ENCODE data around the gene SKP2. TPM values are rescaled to one million over a fixed set of nuclear protein-coding genes. Genes with fewer than 3 reads are reported as not detected.
"Not testable (repeated sequence)": the region's sequence is repeated elsewhere in the genome, so short reads cannot be mapped to it uniquely, and the experiment has no call there.

The SKP2 gene
- 62.6 and 88.0 TPM in 2 replicates for total RNA-seq (2014; rRNA removed)
- polyA plus RNA-seq (2012), result 30.9 TPM

- peak; percentile 98 for DNase-seq (ENCODE audit: low read depth)
Measured at GRCh38 chr5:36151434-36152323, at the start of gene SKP2, which contains the start of gene LMBRD2. Gene SKP2 (plus strand): TSS chr5:36152111. CDS start chr5:36152263, 152 bp downstream. Gene LMBRD2 (minus strand): TSS chr5:36151887. CDS start chr5:36143349, 8,538 bp downstream.

GRCh38 chr5:36105819-36106218, 46.1 kb upstream of the SKP2 start:
- no peak for DNase-seq (ENCODE audit: low read depth)

GRCh38 chr5:36108758-36109460, 43.0 kb upstream of the SKP2 start:
- peak; percentile 1 for DNase-seq (ENCODE audit: low read depth)

- no peak for DNase-seq (ENCODE audit: low read depth)
Measured at GRCh38 chr5:36111238-36111637, 40.7 kb upstream of the SKP2 start.

GRCh38 chr5:36125868-36126267, 26.0 kb upstream of the SKP2 start:
- no peak for DNase-seq (ENCODE audit: low read depth)

- DNase-seq (ENCODE audit: low read depth), result no peak
Measured at GRCh38 chr5:36128795-36129194, 23.1 kb upstream of the SKP2 start.

GRCh38 chr5:36129666-36130065, 22.2 kb upstream of the SKP2 start:
- not testable (repeated sequence) for DNase-seq (ENCODE audit: low read depth)

GRCh38 chr5:36133009-36133408, 18.9 kb upstream of the SKP2 start:
- not testable (repeated sequence) for DNase-seq (ENCODE audit: low read depth)

- no peak for DNase-seq (ENCODE audit: low read depth)
Measured at GRCh38 chr5:36135988-36136387, 15.9 kb upstream of the SKP2 start.

- no peak for DNase-seq (ENCODE audit: low read depth)
Measured at GRCh38 chr5:36136581-36136980, 15.3 kb upstream of the SKP2 start.

- DNase-seq (ENCODE audit: low read depth), result no peak
Measured at GRCh38 chr5:36138900-36139683, 12.8 kb upstream of the SKP2 start.

GRCh38 chr5:36145311-36145710, 6.6 kb upstream of the SKP2 start:
- DNase-seq (ENCODE audit: low read depth), result no peak

GRCh38 chr5:36146390-36146789, 5.5 kb upstream of the SKP2 start:
- no peak for DNase-seq (ENCODE audit: low read depth)

- no peak for DNase-seq (ENCODE audit: low read depth)
Measured at GRCh38 chr5:36147681-36148080, 4.2 kb upstream of the SKP2 start.

GRCh38 chr5:36150676-36151433, 1.1 kb upstream of the SKP2 start:
- peak; percentile 54 for DNase-seq (ENCODE audit: low read depth)

- DNase-seq (ENCODE audit: low read depth), result peak; percentile 20
Measured at GRCh38 chr5:36152324-36153297, 700 bp downstream of the SKP2 start.

- no peak for DNase-seq (ENCODE audit: low read depth)
Measured at GRCh38 chr5:36153298-36153677, 1.4 kb downstream of the SKP2 start.

GRCh38 chr5:36153726-36154125, 1.8 kb downstream of the SKP2 start:
- DNase-seq (ENCODE audit: low read depth), result no peak

GRCh38 chr5:36155291-36155690, 3.4 kb downstream of the SKP2 start:
- no peak for DNase-seq (ENCODE audit: low read depth)

- DNase-seq (ENCODE audit: low read depth), result peak; percentile 97
Measured at GRCh38 chr5:36156121-36156601, 4.2 kb downstream of the SKP2 start.

All from LHCN-M2 (cell line).